C4-2B (cell line): Measurements from ENCODE around the gene AMER1.

Experiments used
- ZFX ChIP-seq: fragments of 450-650 bp; IDR thresholded peaks from 2 replicates; pipeline ENCODE4 v1.6.1; 2017
- TF ChIP-seq, protein P1 (sequence below): fragments of 450-650 bp; conservative IDR thresholded peaks from 2 replicates; pipeline ENCODE4 v1.5.1; 2017; ENCODE audit warnings: mild to moderate bottlenecking

DNA sequence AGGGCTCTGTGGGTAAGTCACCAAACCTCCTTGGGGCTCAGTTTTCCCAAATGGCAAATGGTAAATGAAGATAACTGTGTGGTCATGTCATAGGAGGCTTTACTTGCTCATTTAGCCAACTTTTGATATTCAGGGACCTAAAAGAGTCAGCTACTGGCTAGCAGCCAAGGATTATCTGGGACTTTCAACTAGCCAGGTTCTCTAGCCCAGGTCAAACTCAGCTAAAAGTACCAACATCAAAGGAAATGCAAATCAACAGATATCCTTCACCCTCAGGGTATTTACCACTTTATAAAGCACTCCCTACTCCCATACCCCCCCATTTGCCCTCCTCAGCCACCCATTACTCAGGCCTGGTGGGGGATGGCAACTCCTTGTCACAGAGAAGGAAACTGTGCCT lies 7.5 kb downstream of the AMER1 start:
- TF ChIP-seq ZFX: no peak
- TF ChIP-seq, protein P1, sequence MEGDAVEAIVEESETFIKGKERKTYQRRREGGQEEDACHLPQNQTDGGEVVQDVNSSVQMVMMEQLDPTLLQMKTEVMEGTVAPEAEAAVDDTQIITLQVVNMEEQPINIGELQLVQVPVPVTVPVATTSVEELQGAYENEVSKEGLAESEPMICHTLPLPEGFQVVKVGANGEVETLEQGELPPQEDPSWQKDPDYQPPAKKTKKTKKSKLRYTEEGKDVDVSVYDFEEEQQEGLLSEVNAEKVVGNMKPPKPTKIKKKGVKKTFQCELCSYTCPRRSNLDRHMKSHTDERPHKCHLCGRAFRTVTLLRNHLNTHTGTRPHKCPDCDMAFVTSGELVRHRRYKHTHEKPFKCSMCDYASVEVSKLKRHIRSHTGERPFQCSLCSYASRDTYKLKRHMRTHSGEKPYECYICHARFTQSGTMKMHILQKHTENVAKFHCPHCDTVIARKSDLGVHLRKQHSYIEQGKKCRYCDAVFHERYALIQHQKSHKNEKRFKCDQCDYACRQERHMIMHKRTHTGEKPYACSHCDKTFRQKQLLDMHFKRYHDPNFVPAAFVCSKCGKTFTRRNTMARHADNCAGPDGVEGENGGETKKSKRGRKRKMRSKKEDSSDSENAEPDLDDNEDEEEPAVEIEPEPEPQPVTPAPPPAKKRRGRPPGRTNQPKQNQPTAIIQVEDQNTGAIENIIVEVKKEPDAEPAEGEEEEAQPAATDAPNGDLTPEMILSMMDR: no peak
